B cell (primary cell): ENCODE measurements around the gene NEU2. TPM values are rescaled to one million over a fixed set of nuclear protein-coding genes. Genes with fewer than 3 reads are reported as not detected.

ENCODE experiments used
- ATAC-seq: fragments of 200-7000 bp; cut with Tn5 transposase; one replicate; pipeline ENCODE4 v1.10.0; 2021; ENCODE audit warnings: low read depth, mild to moderate bottlenecking, moderate number of reproducible peaks, moderate library complexity
- CTCF ChIA-PET: fragments of 350-600 bp; sonication (Branson Sonifier 250); formaldehyde crosslinking; loops from one replicate; lab custom pipeline; 2021; ENCODE audit warnings: antibody characterized with exemption, inconsistent platforms; lab: Charles Lee
- POLR2A ChIA-PET: fragments of 350-600 bp; sonication (Branson Sonifier 250); formaldehyde crosslinking; loops from one replicate; lab custom pipeline; 2021; ENCODE audit warnings: antibody characterized with exemption; lab: Charles Lee
- DNase-seq: peaks from one replicate; pipeline ENCODE4 v3.0.0; 2013
- H2AFZ ChIP-seq: 2 replicates; pipeline ENCODE4 v1.6.1; 2012; ENCODE audit warnings: mild to moderate bottlenecking, low read depth, low read length; ENCODE audit not compliant: insufficient read depth, poor library complexity, severe bottlenecking
- H3K27ac ChIP-seq, 2 donors: 1 replicate in 1 of 2; 2 replicates in 1 of 2; pipeline ENCODE4 v1.5.1; 2012 to 2013; ENCODE audit warnings: low read length in 2 of 2, mild to moderate bottlenecking in 2 of 2, moderate library complexity in 1 of 2
- H3K27me3 ChIP-seq, 4 experiments: fragments of 200-600 bp in 1 of 4; sonication (generic) in 1 of 4; replicated peaks in 1 of 4; 1 replicate in 2 of 4; 2 replicates in 2 of 4; pipeline versions ENCODE4 v1.6.1 to v1.7.0; 2013 to 2016; ENCODE audit warnings: low read length in 3 of 4, mild to moderate bottlenecking in 2 of 4, mixed read lengths in 1 of 4, moderate library complexity in 1 of 4; ENCODE audit not compliant: insufficient read depth in 4 of 4, control insufficient read depth in 3 of 4; ENCODE audit errors: control extremely low read depth in 1 of 4
- H3K36me3 ChIP-seq, 2 experiments: replicated peaks in 1 of 2; 1 replicate in 1 of 2; 2 replicates in 1 of 2; pipeline versions ENCODE4 v1.6.1 to v1.7.1; 2013; ENCODE audit warnings: low read length in 1 of 2; ENCODE audit not compliant: insufficient read depth in 2 of 2, control insufficient read depth in 1 of 2; ENCODE audit errors: control extremely low read depth in 1 of 2, extremely low read depth in 1 of 2
- H3K4me1 ChIP-seq, 2 donors: fragments of 200-600 bp in 1 of 2; sonication (generic) in 1 of 2; 1 replicate in 1 of 2; 2 replicates in 1 of 2; pipeline versions ENCODE4 v1.5.1 to v1.6.1; 2013 to 2017; ENCODE audit warnings: low read length in 2 of 2; ENCODE audit not compliant: control insufficient read depth in 2 of 2, insufficient read depth in 2 of 2
- H3K4me2 ChIP-seq: replicated peaks from 2 replicates; pipeline ENCODE3; 2012; ENCODE audit warnings: mild to moderate bottlenecking, low read depth, low read length; ENCODE audit not compliant: poor library complexity, severe bottlenecking
- H3K4me3 ChIP-seq, 5 experiments: fragments of 200-600 bp in 1 of 5; sonication (generic) in 1 of 5; 1 replicate in 3 of 5; 2 replicates in 2 of 5; pipeline versions ENCODE4 v1.5.1 to v1.7.0; 2011 to 2016; ENCODE audit warnings: low read length in 4 of 5, mild to moderate bottlenecking in 4 of 5, low read depth in 2 of 5, control low read depth in 1 of 5, moderate library complexity in 1 of 5; ENCODE audit not compliant: insufficient read depth in 1 of 5; ENCODE audit errors: control extremely low read depth in 1 of 5, extremely low read depth in 1 of 5
- H3K79me2 ChIP-seq: fragments of 200-600 bp; sonication (generic); one replicate; pipeline ENCODE4 v1.6.0; 2016; ENCODE audit warnings: low read length; ENCODE audit not compliant: control insufficient read depth, insufficient read depth
- H3K9ac ChIP-seq: fragments of 200-600 bp; sonication (generic); 2 replicates; pipeline ENCODE4 v1.6.1; 2017; ENCODE audit warnings: mild to moderate bottlenecking, low read length, moderate library complexity
- H3K9me3 ChIP-seq, 3 donors: one replicate each; pipeline versions ENCODE4 v1.6.1 to v1.7.1; 2013; ENCODE audit warnings: low read length in 2 of 3; ENCODE audit not compliant: control insufficient read depth in 2 of 3, insufficient read depth in 1 of 3; ENCODE audit errors: control extremely low read depth in 1 of 3
- H4K20me1 ChIP-seq: 2 replicates; pipeline ENCODE4 v1.6.0; 2012; ENCODE audit warnings: mild to moderate bottlenecking, low read length; ENCODE audit not compliant: insufficient read depth, control insufficient read depth, poor library complexity, severe bottlenecking
- H3K27ac Mint-ChIP-seq: one replicate; pipeline ENCODE4 v1.8.0; 2021; ENCODE audit warnings: mixed read lengths
- H3K27me3 Mint-ChIP-seq: one replicate; pipeline ENCODE4 v1.8.0; 2021; ENCODE audit warnings: mixed read lengths
- H3K4me1 Mint-ChIP-seq: one replicate; pipeline ENCODE4 v1.8.0; 2021; ENCODE audit warnings: mixed read lengths
- H3K4me3 Mint-ChIP-seq: one replicate; pipeline ENCODE4 v1.8.0; 2021; ENCODE audit warnings: mixed read lengths
- H3K9me3 Mint-ChIP-seq: one replicate; pipeline ENCODE4 v1.8.0; 2022; ENCODE audit warnings: mixed read lengths; ENCODE audit not compliant: insufficient read depth
- CTCF ChIP-seq: fragments of 200-600 bp; IDR thresholded peaks from one replicate; pipeline ENCODE4 v1.8.0; 2022; ENCODE audit warnings: antibody characterized with exemption, mild to moderate bottlenecking
- EZH2 ChIP-seq: IDR thresholded peaks from 2 replicates; pipeline ENCODE4 v1.6.1; 2012; ENCODE audit warnings: borderline replicate concordance, low read depth, mild to moderate bottlenecking, moderate library complexity, low read length; ENCODE audit not compliant: insufficient read depth, poor library complexity, severe bottlenecking
- WGBS: methylation state at CpG from one replicate; pipeline ENCODE4 v1.1.5; 2013; ENCODE audit warnings: missing lambda C conversion rate; ENCODE audit not compliant: insufficient coverage; 5-methylcytosine and 5-hydroxymethylcytosine counted together
- intact Hi-C: fragments of 100-400 bp; cut with micrococcal nuclease; formaldehyde crosslinking; loops from one replicate; pipeline ENCODE4 v1.10.0; 2022
- polyA plus RNA-seq: library from polyadenylated mRNA; depleted of rRNA; stranded (reverse); fragments of >200 nt; gene quantifications from 2 replicates; pipeline ENCODE4 v1.2.3, GENCODE V29; 2012
- total RNA-seq, 2 donors: library from RNA; stranded (reverse); fragments of 120-200 nt in 1 of 2; gene quantifications; 1 replicate in 1 of 2; 2 replicates in 1 of 2; pipeline versions ENCODE4 v1.2.3 to v1.2.4, GENCODE V29; 2013 to 2022

Gene NEU2
- total and polyA plus RNA-seq, 2 donors (not counting 1 experiment from before 2014, with no cell fraction given), result not detected

GRCh38 chr2:233079953-233080835, 47.7 kb downstream of the NEU2 start:
- intact Hi-C loops, result loop anchor here (5.0 kb wide), 1 partner anchor 42 kb away; no protein-coding TSS in a partner anchor
- ATAC-seq (no peak), DNase-seq (no peak)
- ChIA-PET CTCF (interaction anchor here (0.9 to 7.9 kb wide), 5 partner anchors 16 to 26 kb away, joined by 3 to 70 read pairs (median 8); partner anchors contain the start of gene INPP5D), POLR2A (interaction anchor here (0.9 to 8.4 kb wide), 5 partner anchors 12 to 24 kb away, joined by 3 to 112 read pairs (median 20); partner anchors contain the start of gene INPP5D)
- Histone ChIP-seq H3K9me3 (no peaks in the 10 kb centered on the region), H3K36me3 (peaks cover 0 to 65% of the 10 kb centered on the region in 2 experiments), H3K27me3 (no peaks in the 10 kb centered on the region), H3K4me1 (peaks cover 96 to 100% of the 10 kb centered on the region in 2 donors), H3K79me2 (peaks cover 94% of the 10 kb centered on the region), H3K27ac (peak overlapping the region; percentile 88), H3K9ac (peak overlapping the region; percentile 43), H2AFZ (no peak overlapping the region), H3K4me2 (peak overlapping the region; percentile 72), H4K20me1 (peaks cover 5% of the 10 kb centered on the region), H3K4me3 (peak overlapping the region in 2 of 5 experiments; percentile 8 to 48)
- Mint-ChIP-seq H3K9me3 (no peaks in the 10 kb centered on the region), H3K4me3 (peak overlapping the region; percentile 78), H3K27me3 (no peaks in the 10 kb centered on the region), H3K4me1 (peaks cover 83% of the 10 kb centered on the region), H3K27ac (peak overlapping the region; percentile 94)
- 64% methylated on average over 17 of the region's 20 CpGs for WGBS
- TF ChIP-seq EZH2, result no peak
- TF ChIP-seq CTCF, result no peak
